H9 (cell line): Measurements from ENCODE around the gene OPN4. TPM values are rescaled to one million over a fixed set of nuclear protein-coding genes. Genes with fewer than 3 reads are reported as not detected.

Experiments
- DNase-seq: peaks from one replicate; pipeline ENCODE4 v3.0.0-alpha.2; 2017
- H2AFZ ChIP-seq: one replicate; pipeline ENCODE4 v1.6.1; 2013; ENCODE audit warnings: mild to moderate bottlenecking, low read length, control low read depth, moderate library complexity
- H2AK5ac ChIP-seq: 2 replicates; pipeline ENCODE4 v1.6.1; 2013; ENCODE audit warnings: low read length, control low read depth, mixed read lengths; ENCODE audit not compliant: insufficient read length
- H2BK120ac ChIP-seq: one replicate; pipeline ENCODE4 v1.6.1; 2013; ENCODE audit warnings: low read depth, mild to moderate bottlenecking, low read length, control low read depth, inconsistent platforms; ENCODE audit not compliant: poor library complexity, severe bottlenecking
- H2BK12ac ChIP-seq: 2 replicates; pipeline ENCODE4 v1.6.1; 2013; ENCODE audit warnings: low read length, control low read depth, mixed read lengths, low read depth; ENCODE audit not compliant: insufficient read length
- H2BK15ac ChIP-seq: 2 replicates; pipeline ENCODE4 v1.6.1; 2013; ENCODE audit warnings: low read depth, low read length, control low read depth
- H2BK20ac ChIP-seq: one replicate; pipeline ENCODE4 v1.6.1; 2013; ENCODE audit warnings: low read depth, mild to moderate bottlenecking, low read length, control low read depth, inconsistent platforms; ENCODE audit not compliant: poor library complexity, severe bottlenecking
- H2BK5ac ChIP-seq: 2 replicates; pipeline ENCODE4 v1.6.1; 2013; ENCODE audit warnings: low read length, control low read depth, mixed read lengths; ENCODE audit not compliant: insufficient read length
- H3K14ac ChIP-seq: 2 replicates; pipeline ENCODE4 v1.6.1; 2013; ENCODE audit warnings: low read length, control low read depth; ENCODE audit not compliant: insufficient read depth
- H3K18ac ChIP-seq: 2 replicates; pipeline ENCODE4 v1.6.1; 2013; ENCODE audit warnings: low read depth, mild to moderate bottlenecking, mixed read lengths, low read length, control low read depth; ENCODE audit not compliant: insufficient read length
- H3K23ac ChIP-seq: 2 replicates; pipeline ENCODE4 v1.6.1; 2013; ENCODE audit warnings: low read length, control low read depth, mixed read lengths, low read depth; ENCODE audit not compliant: insufficient read length
- H3K23me2 ChIP-seq: 2 replicates; pipeline ENCODE4 v1.6.1; 2013; ENCODE audit warnings: low read depth, mild to moderate bottlenecking, mixed read lengths, low read length, control low read depth; ENCODE audit not compliant: insufficient read length, poor library complexity, severe bottlenecking
- H3K27ac ChIP-seq: 2 replicates; pipeline ENCODE4 v1.5.1; 2013; ENCODE audit warnings: low read length, control low read depth, mixed read lengths, low read depth; ENCODE audit not compliant: insufficient read length
- H3K27me3 ChIP-seq: 2 replicates; pipeline ENCODE4 v1.6.1; 2013; ENCODE audit warnings: low read length, control low read depth, inconsistent platforms; ENCODE audit not compliant: insufficient read depth
- H3K4ac ChIP-seq: 2 replicates; pipeline ENCODE4 v1.6.1; 2013; ENCODE audit warnings: low read depth, mild to moderate bottlenecking, control low read depth, inconsistent platforms, low read length, moderate library complexity
- H3K4me1 ChIP-seq: 2 replicates; pipeline ENCODE4 v1.6.1; 2013; ENCODE audit warnings: low read length, control low read depth, inconsistent platforms; ENCODE audit not compliant: insufficient read depth
- H3K4me2 ChIP-seq: 2 replicates; pipeline ENCODE4 v1.6.1; 2013; ENCODE audit warnings: low read length, control low read depth, mixed read lengths; ENCODE audit not compliant: insufficient read length, insufficient read depth
- H3K56ac ChIP-seq: 2 replicates; pipeline ENCODE4 v1.6.1; 2013; ENCODE audit warnings: low read depth, mild to moderate bottlenecking, mixed read lengths, low read length, control low read depth; ENCODE audit not compliant: insufficient read length
- H3K79me1 ChIP-seq: 2 replicates; pipeline ENCODE4 v1.6.1; 2013; ENCODE audit warnings: low read depth, mild to moderate bottlenecking, moderate library complexity, low read length, control low read depth, inconsistent platforms; ENCODE audit not compliant: insufficient read depth, poor library complexity, severe bottlenecking
- H3K79me2 ChIP-seq: 2 replicates; pipeline ENCODE4 v1.6.1; 2013; ENCODE audit warnings: low read length, control low read depth, inconsistent platforms; ENCODE audit not compliant: insufficient read depth
- H3K9ac ChIP-seq: 2 replicates; pipeline ENCODE4 v1.6.1; 2013; ENCODE audit warnings: low read length, control low read depth, mixed read lengths; ENCODE audit not compliant: insufficient read length; ENCODE audit errors: extremely low read depth
- H3K9me3 ChIP-seq: one replicate; pipeline ENCODE4 v1.6.1; 2013; ENCODE audit warnings: low read depth, low read length, inconsistent platforms; ENCODE audit not compliant: control insufficient read depth
- H3T11ph ChIP-seq: one replicate; pipeline ENCODE4 v1.6.1; 2013; ENCODE audit warnings: mild to moderate bottlenecking, low read length, control low read depth, inconsistent platforms
- H4K20me1 ChIP-seq: one replicate; pipeline ENCODE4 v1.6.1; 2013; ENCODE audit not compliant: control insufficient read depth, insufficient read length, insufficient read depth
- H4K5ac ChIP-seq: 2 replicates; pipeline ENCODE4 v1.6.1; 2013; ENCODE audit warnings: low read depth, mild to moderate bottlenecking, mixed read lengths, low read length, control low read depth; ENCODE audit not compliant: insufficient read length
- H4K8ac ChIP-seq: replicated peaks from 2 replicates; pipeline ENCODE4 v1.6.1; 2013; ENCODE audit warnings: low read length, control low read depth, mixed read lengths, low read depth; ENCODE audit not compliant: insufficient read length
- H4K91ac ChIP-seq: 2 replicates; pipeline ENCODE4 v1.6.1; 2013; ENCODE audit warnings: low read depth, mild to moderate bottlenecking, moderate library complexity, mixed read lengths, low read length, control low read depth; ENCODE audit not compliant: insufficient read length
- H3K27ac Mint-ChIP-seq, 3 experiments: 2 replicates in 2 of 3; 3 replicates in 1 of 3; pipeline ENCODE4 v1.8.0; 2020 to 2021; ENCODE audit warnings: mixed read lengths in 3 of 3, mild to moderate bottlenecking in 1 of 3, moderate library complexity in 1 of 3
- H3K27me3 Mint-ChIP-seq: 2 replicates; pipeline ENCODE4 v1.8.0; 2021; ENCODE audit warnings: low read depth, mild to moderate bottlenecking, moderate library complexity, mixed read lengths
- H3K36me3 Mint-ChIP-seq, 3 experiments: 2 replicates in 2 of 3; 3 replicates in 1 of 3; pipeline ENCODE4 v1.8.0; 2020 to 2021; ENCODE audit warnings: low read depth in 3 of 3, mixed read lengths in 3 of 3; ENCODE audit not compliant: insufficient read depth in 1 of 3
- H3K4me1 Mint-ChIP-seq, 2 experiments: 2 replicates each; pipeline ENCODE4 v1.8.0; 2020; ENCODE audit warnings: mixed read lengths in 2 of 2
- H3K4me3 Mint-ChIP-seq, 2 experiments: 2 replicates in 1 of 2; 3 replicates in 1 of 2; pipeline ENCODE4 v1.8.0; 2020 to 2021; ENCODE audit warnings: mild to moderate bottlenecking in 2 of 2, mixed read lengths in 2 of 2, moderate library complexity in 1 of 2
- H3K9me3 Mint-ChIP-seq, 2 experiments: 2 replicates in 1 of 2; 3 replicates in 1 of 2; pipeline ENCODE4 v1.8.0; 2020; ENCODE audit warnings: mild to moderate bottlenecking in 2 of 2, mixed read lengths in 2 of 2, moderate library complexity in 1 of 2
- CTCF ChIP-seq: fragments of 200-600 bp; sonication (generic); conservative IDR thresholded peaks from 3 replicates; pipeline ENCODE4 v1.8.0; 2021; ENCODE audit warnings: antibody characterized with exemption, mild to moderate bottlenecking
- WGBS: extraction: QIAGEN DNeasy Blood & Tissue Kit; methylation state at CpG from one replicate; pipeline ENCODE4 v1.1.7; 2013; ENCODE audit warnings: missing lambda C conversion rate, low lambda C conversion rate, mixed read lengths; ENCODE audit not compliant: insufficient read length; ENCODE audit errors: extremely low coverage; 5-methylcytosine and 5-hydroxymethylcytosine counted together
- total RNA-seq: library from RNA; stranded (reverse); gene quantifications from 2 replicates; pipeline ENCODE4 v1.2.1, GENCODE V29; 2021

OPN4 gene
- total RNA-seq, 1 experiment from 2014 or later = not detected

- Histone ChIP-seq H2BK120ac (no peak overlapping the region), H3K79me2 (no peaks in the 10 kb centered on the region), H4K20me1 (no peaks in the 10 kb centered on the region), H2BK20ac (no peak overlapping the region), H4K91ac (no peak overlapping the region), H3K9ac (no peak overlapping the region), H3K56ac (no peak overlapping the region), H4K5ac (no peak overlapping the region), H4K8ac (no peak overlapping the region), H3K79me1 (no peaks in the 10 kb centered on the region), H3T11ph (no peak overlapping the region), H3K4ac (no peak overlapping the region), H3K23me2 (no peaks in the 10 kb centered on the region), H2BK12ac (no peak overlapping the region), H2BK15ac (no peak overlapping the region), H3K23ac (no peak overlapping the region), H3K9me3 (no peaks in the 10 kb centered on the region), H3K27me3 (no peaks in the 10 kb centered on the region), H3K18ac (no peak overlapping the region), H2AK5ac (no peak overlapping the region), H3K4me2 (no peak overlapping the region), H2BK5ac (no peak overlapping the region), H3K4me1 (no peaks in the 10 kb centered on the region; the same call in 1 of the 2 replicates), H3K14ac (no peak overlapping the region), H2AFZ (no peak overlapping the region), H3K27ac (no peak overlapping the region)
- no peaks in the 10 kb centered on the region for H3K9me3 Mint-ChIP-seq
- no peaks in the 10 kb centered on the region for H3K36me3 Mint-ChIP-seq
- H3K27me3 Mint-ChIP-seq = no peaks in the 10 kb centered on the region; the same call in 1 of the 2 replicates
- peaks cover 17 to 23% of the 10 kb centered on the region in 2 experiments for H3K4me1 Mint-ChIP-seq
- peak; percentile 27; the same call in 1 of the 3 replicates for TF ChIP-seq CTCF
- H3K27ac Mint-ChIP-seq = no peak overlapping the region; a peak in 1 of 7 replicates
- peak; percentile 60 for DNase-seq
- WGBS = no CpG with 5 or more reads among the region's 8 CpGs
- H3K4me3 Mint-ChIP-seq = no peak overlapping the region
Observed at GRCh38 chr10:86663046-86663345, 8.6 kb downstream of the OPN4 start.
